GM12878 (cell line): ENCODE results near the gene FBXL14. TPM values are rescaled to one million over a fixed set of nuclear protein-coding genes. Genes with fewer than 3 reads are reported as not detected.

Experiments used
- ATAC-seq: fragments of 200-7000 bp; cut with Tn5 transposase; 3 replicates; pipeline ENCODE4 v1.9.1; 2020; ENCODE audit warnings: mild to moderate bottlenecking, moderate library complexity
- BruUV-seq: library from RNA; stranded (reverse); fragments of 400-500 nt; replicated peaks from 2 replicates; lab custom pipeline; 2021; lab: Mats Ljungman, UMichigan
- CTCF ChIA-PET: fragments of 300-600 bp; sonication (Branson Sonifier 250); formaldehyde crosslinking; extraction: SDS; loops from one replicate; lab custom pipeline; 2021; ENCODE audit warnings: inconsistent platforms; lab: Yijun Ruan, JAX
- POLR2A ChIA-PET: fragments of 350-600 bp; formaldehyde crosslinking; extraction: SDS; loops from one replicate; lab custom pipeline; 2021; ENCODE audit warnings: inconsistent platforms; lab: Charles Lee
- RAD21 ChIA-PET: fragments of 300-600 bp; sonication (Branson Sonifier 250); formaldehyde crosslinking; loops from one replicate; lab custom pipeline; 2023; ENCODE audit warnings: antibody characterized with exemption; ENCODE audit not compliant: unreplicated experiment; lab: Charles Lee
- SMC1A ChIA-PET: fragments of 300-600 bp; sonication (Branson Sonifier 250); formaldehyde crosslinking; loops from one replicate; lab custom pipeline; 2023; ENCODE audit not compliant: unreplicated experiment, uncharacterized antibody; lab: Charles Lee
- DNase-seq: peaks from one replicate; pipeline ENCODE4 v3.0.0-alpha.2; 2011; ENCODE audit warnings: low read depth, low spot score
- FAIRE-seq: peaks from 3 replicates; lab custom pipeline; 2011; peaks lifted over from hg19 to GRCh38; lab: Jason Lieb, UNC
- H2AFZ ChIP-seq: 2 replicates; pipeline ENCODE4 v1.6.0; 2011; ENCODE audit warnings: low read depth, low read length, control low read depth; ENCODE audit not compliant: control insufficient read depth
- H3K27ac ChIP-seq: 2 replicates; pipeline ENCODE4 v1.5.1; 2011; ENCODE audit warnings: control low read depth; ENCODE audit not compliant: control insufficient read depth, insufficient read depth
- H3K27me3 ChIP-seq, 2 experiments: replicated peaks in 1 of 2; 2 replicates each; pipeline versions ENCODE4 v1.6.0 to v1.6.1; 2011; ENCODE audit warnings: low read length in 1 of 2; ENCODE audit not compliant: control insufficient read depth in 2 of 2, insufficient read depth in 2 of 2
- H3K36me3 ChIP-seq, 2 experiments: 2 replicates each; pipeline ENCODE4 v1.5.1; 2011; ENCODE audit warnings: low read length in 1 of 2; ENCODE audit not compliant: control insufficient read depth in 2 of 2, insufficient read depth in 2 of 2
- H3K4me1 ChIP-seq: 2 replicates; pipeline ENCODE4 v1.6.1; 2011; ENCODE audit warnings: mild to moderate bottlenecking, low read length, moderate library complexity, mixed read lengths; ENCODE audit not compliant: control insufficient read depth, insufficient read depth
- H3K4me2 ChIP-seq: 2 replicates; pipeline ENCODE4 v1.6.0; 2011; ENCODE audit warnings: control low read depth; ENCODE audit not compliant: control insufficient read depth, insufficient read depth
- H3K4me3 ChIP-seq: fragments of 200-600 bp; sonication (generic); 2 replicates; pipeline ENCODE4 v1.5.1; 2016
- H3K79me2 ChIP-seq: 2 replicates; pipeline ENCODE4 v1.6.0; 2011; ENCODE audit warnings: low read length; ENCODE audit not compliant: control insufficient read depth, insufficient read depth
- H3K9ac ChIP-seq: 2 replicates; pipeline ENCODE4 v1.8.0; 2011; ENCODE audit warnings: low read length, control low read depth, mixed read lengths; ENCODE audit not compliant: control insufficient read depth, insufficient read depth
- H3K9me3 ChIP-seq: replicated peaks from 3 replicates; pipeline ENCODE4 v1.5.1; 2011; ENCODE audit warnings: mild to moderate bottlenecking, low read length; ENCODE audit not compliant: control insufficient read depth, insufficient read depth
- H4K20me1 ChIP-seq: 2 replicates; pipeline ENCODE4 v1.6.0; 2011; ENCODE audit not compliant: control insufficient read depth, insufficient read depth
- EP300 ChIP-seq, 2 experiments: fragments of 150-350 bp in 1 of 2; IDR thresholded peaks; 2 replicates each; pipeline ENCODE4 v1.6.1; 2011 to 2012; ENCODE audit warnings: low read depth in 2 of 2, low read length in 2 of 2, borderline replicate concordance in 1 of 2, improper control_type of control experiment in 1 of 2, inconsistent platforms in 1 of 2; ENCODE audit not compliant: control insufficient read depth in 1 of 2
- ETV6 ChIP-seq, 2 experiments: fragments of 450-650 bp in 1 of 2; IDR thresholded peaks in 1 of 2; conservative IDR thresholded peaks in 1 of 2; 2 replicates each; pipeline ENCODE4 v1.6.1; 2014; ENCODE audit warnings: antibody characterized with exemption in 1 of 2, borderline replicate concordance in 1 of 2, low read depth in 1 of 2, mild to moderate bottlenecking in 1 of 2, moderate library complexity in 1 of 2
- NFYB ChIP-seq: IDR thresholded peaks from 2 replicates; pipeline ENCODE4 v1.6.1; 2011; ENCODE audit warnings: low read depth, mild to moderate bottlenecking, low read length, improper control_type of control experiment, moderate library complexity; ENCODE audit not compliant: insufficient read depth
- PKNOX1 ChIP-seq: fragments of 450-650 bp; IDR thresholded peaks from 2 replicates; pipeline ENCODE4 v1.6.1; 2016; ENCODE audit warnings: mild to moderate bottlenecking
- SREBF2 ChIP-seq: IDR thresholded peaks from 2 replicates; pipeline ENCODE4 v1.6.1; 2012; ENCODE audit warnings: mild to moderate bottlenecking, low read length
- WRNIP1 ChIP-seq: IDR thresholded peaks from 2 replicates; pipeline ENCODE4 v1.6.1; 2011; ENCODE audit warnings: low read depth, low read length, improper control_type of control experiment, borderline replicate concordance
- YBX1 ChIP-seq: fragments of 450-650 bp; IDR thresholded peaks from 2 replicates; pipeline ENCODE4 v1.6.1; 2016; ENCODE audit warnings: antibody characterized with exemption
- ZNF384 ChIP-seq: IDR thresholded peaks from 2 replicates; pipeline ENCODE4 v1.6.1; 2012; ENCODE audit warnings: low read depth, mild to moderate bottlenecking, low read length, improper control_type of control experiment, borderline replicate concordance
- WGBS: methylation state at CpG from one replicate; pipeline ENCODE4 v1.1.6; 2016; ENCODE audit warnings: low lambda C conversion rate; ENCODE audit not compliant: insufficient replicate concordance, insufficient coverage; ENCODE audit errors: missing lambda C conversion rate; 5-methylcytosine and 5-hydroxymethylcytosine counted together
- in situ Hi-C: fragments of 300-500 bp; cut with MboI; formaldehyde crosslinking; loops from 9 replicates; pipeline ENCODE4 v1.14.3; 2018; ENCODE audit warnings: mixed read lengths
- intact Hi-C: fragments of 100-400 bp; cut with micrococcal nuclease; formaldehyde crosslinking; loops from one replicate; pipeline ENCODE4 v1.14.2; 2022; ENCODE audit not compliant: unreplicated experiment
- polyA plus RNA-seq, 11 experiments: library from polyadenylated mRNA; depleted of rRNA in 4 of 11; unstranded in 6 of 11; stranded (reverse) in 5 of 11; fragments of >200 nt; fragmentation: Nextera tagmentation in 4 of 11; fragmentation: Illumina TruSeq in 1 of 11; extraction: Ambion mirVana in 4 of 11; extraction: Trizol in 1 of 11; gene quantifications; 1 replicate in 1 of 11; 2 replicates in 10 of 11; pipeline versions ENCODE4 v1.2.1 to v1.2.3, GENCODE V29; 2011 to 2016; ENCODE audit warnings: inconsistent platforms in 2 of 11, missing spikeins in 2 of 11, low read depth in 1 of 11
- total RNA-seq, 4 experiments: library from RNA; depleted of rRNA in 3 of 4; stranded (reverse); fragments of >200 nt in 3 of 4; fragmentation: Illumina TruSeq in 1 of 4; extraction: Trizol in 1 of 4; gene quantifications; 2 replicates each; pipeline versions ENCODE4 v1.2.1 to v1.2.3, GENCODE V29; 2013 to 2021

The FBXL14 gene
- total and polyA plus RNA-seq, 10 of the 15 experiments (the other 5 are each of a cell fraction or from before 2014, with no cell fraction given), result 0.44 to 19.0 (median 2.9) TPM

GRCh38 chr12:1634149-1634548 is 39.8 kb upstream of the FBXL14 start:
- TF ChIP-seq NFYB (no peak), SREBF2 (no peak), PKNOX1 (no peak), EP300 (IDR thresholded peaks at IDR 0.05; ENCODE audit: borderline replicate concordance in 1 of 2, control insufficient read depth in 1 of 2, low read depth in 2 of 2, low read length in 2 of 2) (no peak), ETV6 (conservative IDR thresholded peaks at IDR 0.05 in 1 of 2, IDR thresholded peaks at IDR 0.05 in 1 of 2; ENCODE audit: borderline replicate concordance in 1 of 2, low read depth in 1 of 2) (no peak), WRNIP1 (no peak), YBX1 (no peak), ZNF384 (no peak)
- no peak for FAIRE-seq
- no peak overlapping the region for H3K4me3 ChIP-seq
- no peak overlapping the region for H3K9ac ChIP-seq
- no peaks in the 10 kb centered on the region for H3K79me2 ChIP-seq
- H4K20me1 ChIP-seq, result no peaks in the 10 kb centered on the region; the same call in 1 of the 2 replicates
- RAD21 ChIA-PET, result interaction anchor here (0.9 to 2.5 kb wide), 8 partner anchors 15 to 516 kb away, joined by 3 to 44 read pairs (median 6); no protein-coding TSS in a partner anchor
- in situ Hi-C loops (no loop called here), intact Hi-C loops (loop anchor here (5.0 kb wide), 2 partner anchors 158 to 308 kb away; no protein-coding TSS in a partner anchor)
- H3K9me3 ChIP-seq, result no peaks in the 10 kb centered on the region
- H3K36me3 ChIP-seq, result no peaks in the 10 kb centered on the region
- SMC1A ChIA-PET, result interaction anchor here (0.9 to 4.7 kb wide), 10 partner anchors 15 to 516 kb away, joined by 3 to 56 read pairs (median 6); no protein-coding TSS in a partner anchor
- H3K27me3 ChIP-seq, result peaks cover 2 to 4% of the 10 kb centered on the region in 2 experiments; a peak in 2 of 4 replicates
- no peak overlapping the region for H2AFZ ChIP-seq
- POLR2A ChIA-PET, result interaction anchor here (1.5 kb wide), 1 partner anchor 158 kb away, joined by 5 read pairs; no protein-coding TSS in a partner anchor
- no peak overlapping the region for H3K4me2 ChIP-seq
- 58% methylated on average over 7 of the region's 7 CpGs for WGBS
- no peak for ATAC-seq
- peaks cover 6% of the 10 kb centered on the region; the same call in 1 of the 2 replicates for H3K4me1 ChIP-seq
- H3K27ac ChIP-seq, result no peak overlapping the region
- no peak for DNase-seq
- CTCF ChIA-PET, result interaction anchor here (0.6 to 7.3 kb wide), 30 partner anchors 8 to 516 kb away, joined by 3 to 112 read pairs (median 6); no protein-coding TSS in a partner anchor
- no TSS peak for BruUV-seq
